Fibroblast of lung (primary cell): ENCODE measurements around the gene KCNK6. TPM values are rescaled to one million over a fixed set of nuclear protein-coding genes. Genes with fewer than 3 reads are reported as not detected.

Source experiments
- DNase-seq, 2 donors: peaks; one replicate each; pipeline versions ENCODE4 v3.0.0 to v3.0.0-alpha.2; 2010; ENCODE audit warnings: low read depth in 2 of 2
- H2AFZ ChIP-seq: 2 replicates; pipeline ENCODE4 v1.5.1; 2012; ENCODE audit warnings: low read length, control low read depth, inconsistent platforms
- H3K27ac ChIP-seq: 2 replicates; pipeline ENCODE4 v1.5.1; 2011; ENCODE audit warnings: low read length, control low read depth; ENCODE audit not compliant: insufficient read depth
- H3K27me3 ChIP-seq: 2 replicates; pipeline ENCODE4 v1.5.1; 2011; ENCODE audit warnings: mild to moderate bottlenecking, low read length; ENCODE audit not compliant: control insufficient read depth, insufficient read depth
- H3K36me3 ChIP-seq: 2 replicates; pipeline ENCODE4 v1.5.1; 2011; ENCODE audit warnings: low read length; ENCODE audit not compliant: control insufficient read depth, insufficient read depth
- H3K4me1 ChIP-seq: 2 replicates; pipeline ENCODE4 v1.5.1; 2011; ENCODE audit warnings: low read length; ENCODE audit not compliant: control insufficient read depth, insufficient read depth; ENCODE audit errors: extremely low read depth
- H3K4me2 ChIP-seq: 2 replicates; pipeline ENCODE4 v1.5.1; 2011; ENCODE audit warnings: low read length, control low read depth; ENCODE audit not compliant: insufficient read depth; ENCODE audit errors: extremely low read depth
- H3K4me3 ChIP-seq, 4 experiments: fragments of 200-600 bp in 1 of 4; sonication (generic) in 1 of 4; replicated peaks in 1 of 4; 2 replicates each; pipeline ENCODE4 v1.5.1; 2011 to 2016; ENCODE audit warnings: low read length in 4 of 4, low read depth in 3 of 4, mild to moderate bottlenecking in 3 of 4, control low read depth in 2 of 4, inconsistent platforms in 1 of 4, mixed read lengths in 1 of 4; ENCODE audit not compliant: insufficient read depth in 1 of 4; ENCODE audit errors: control extremely low read depth in 1 of 4
- H3K79me2 ChIP-seq: 2 replicates; pipeline ENCODE4 v1.5.1; 2012; ENCODE audit warnings: mild to moderate bottlenecking, low read length, inconsistent platforms; ENCODE audit not compliant: control insufficient read depth, insufficient read depth
- H3K9ac ChIP-seq: 2 replicates; pipeline ENCODE4 v1.5.1; 2011; ENCODE audit warnings: mild to moderate bottlenecking, low read length, control low read depth; ENCODE audit not compliant: insufficient read depth
- H3K9me3 ChIP-seq: 2 replicates; pipeline ENCODE4 v1.5.1; 2012; ENCODE audit warnings: low read depth, low read length; ENCODE audit not compliant: control insufficient read depth, insufficient read depth
- H4K20me1 ChIP-seq: 2 replicates; pipeline ENCODE4 v1.5.1; 2011; ENCODE audit warnings: low read length; ENCODE audit not compliant: control insufficient read depth, insufficient read depth; ENCODE audit errors: extremely low read depth
- CTCF ChIP-seq, 2 donors: IDR thresholded peaks in 1 of 2; conservative IDR thresholded peaks in 1 of 2; 1 replicate in 1 of 2; 2 replicates in 1 of 2; pipeline ENCODE4 v1.5.1; 2011 to 2012; ENCODE audit warnings: low read length in 2 of 2, control low read depth in 1 of 2, inconsistent platforms in 1 of 2, low read depth in 1 of 2, mild to moderate bottlenecking in 1 of 2
- EZH2 ChIP-seq: IDR thresholded peaks from 2 replicates; pipeline ENCODE4 v1.5.1; 2012; ENCODE audit warnings: low read length, control low read depth, mild to moderate bottlenecking; ENCODE audit errors: missing control alignments
- polyA plus RNA-seq, 2 donors: library from polyadenylated mRNA; depleted of rRNA in 1 of 2; stranded (reverse) in 1 of 2; unstranded in 1 of 2; fragments of >200 nt; gene quantifications; 2 replicates each; pipeline ENCODE4 v1.2.1, GENCODE V29; 2011 to 2012; ENCODE audit warnings: missing spikeins in 1 of 2
- total RNA-seq: library from RNA; depleted of rRNA; stranded (reverse); fragments of >200 nt; gene quantifications from 2 replicates; pipeline ENCODE4 v1.2.1, GENCODE V29; 2014

KCNK6 gene
- total and polyA plus RNA-seq, 2 donors (not counting 1 experiment from before 2014, with no cell fraction given), result 3.0 to 48.1 TPM

- Histone ChIP-seq H3K27me3 (no peaks in the 10 kb centered on the region), H3K9me3 (no peaks in the 10 kb centered on the region), H3K36me3 (peaks cover 18% of the 10 kb centered on the region), H3K79me2 (no peaks in the 10 kb centered on the region), H3K27ac (no peak within 1 kb of the TSS), H4K20me1 (no peaks in the 10 kb centered on the region), H3K4me3 (no peak within 1 kb of the TSS), H3K4me2 (no peak within 1 kb of the TSS), H2AFZ (no peak within 1 kb of the TSS), H3K4me1 (peaks cover 15% of the 10 kb centered on the region), H3K9ac (no peak within 1 kb of the TSS)
- TF ChIP-seq CTCF (conservative IDR thresholded peaks at IDR 0.05 in 1 of 2, IDR thresholded peaks at IDR 0.05 in 1 of 2; ENCODE audit: low read depth in 1 of 2, low read length in 2 of 2) (no peak), EZH2 (no peak)
- DNase-seq, result peak in 1 of 2 donors; percentile 44
Observed at GRCh38 chr19:38303517-38304351, 15.9 kb upstream of the KCNK6 start, which contains the start of gene C19orf33. Gene C19orf33, plus strand, starts transcription at chr19:38304251. Its CDS starts 11 bp downstream, at chr19:38304262.

DNA sequence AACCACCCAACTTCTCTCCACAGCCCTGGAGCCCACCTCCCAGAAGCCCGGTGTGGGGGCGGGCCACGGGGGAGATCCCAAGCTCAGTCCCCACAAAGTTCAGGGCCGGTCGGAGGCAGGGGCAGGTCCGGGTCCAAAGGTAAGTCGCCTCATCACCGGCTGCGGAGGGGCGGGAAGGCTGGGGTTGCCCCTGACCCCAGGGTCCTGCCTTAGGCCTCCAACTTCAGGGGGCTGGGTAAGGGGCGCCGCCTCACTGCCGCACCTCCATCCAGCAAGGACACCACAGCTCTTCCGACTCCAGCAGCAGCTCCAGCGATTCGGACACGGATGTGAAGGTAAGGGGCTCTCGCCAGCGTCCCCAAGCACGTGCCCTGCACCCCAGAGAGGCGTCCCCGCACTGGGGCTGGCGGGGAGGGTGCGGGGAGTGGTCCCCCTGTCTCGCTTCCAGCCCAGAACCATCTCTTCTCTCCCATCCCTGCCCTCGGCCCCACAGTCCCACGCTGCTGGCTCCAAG lies 15.2 kb upstream of the KCNK6 start:
- Histone ChIP-seq H3K4me1 (peaks cover 9% of the 10 kb centered on the region), H3K4me2 (no peak overlapping the region), H3K9me3 (no peaks in the 10 kb centered on the region), H3K79me2 (no peaks in the 10 kb centered on the region), H3K27ac (no peak overlapping the region), H3K4me3 (no peak overlapping the region), H4K20me1 (no peaks in the 10 kb centered on the region), H2AFZ (no peak overlapping the region), H3K36me3 (peaks cover 21% of the 10 kb centered on the region), H3K9ac (no peak overlapping the region), H3K27me3 (no peaks in the 10 kb centered on the region)
- no peak for DNase-seq
- TF ChIP-seq EZH2 (no peak), CTCF (conservative IDR thresholded peaks at IDR 0.05 in 1 of 2, IDR thresholded peaks at IDR 0.05 in 1 of 2; ENCODE audit: low read depth in 1 of 2, low read length in 2 of 2) (no peak)

DNA sequence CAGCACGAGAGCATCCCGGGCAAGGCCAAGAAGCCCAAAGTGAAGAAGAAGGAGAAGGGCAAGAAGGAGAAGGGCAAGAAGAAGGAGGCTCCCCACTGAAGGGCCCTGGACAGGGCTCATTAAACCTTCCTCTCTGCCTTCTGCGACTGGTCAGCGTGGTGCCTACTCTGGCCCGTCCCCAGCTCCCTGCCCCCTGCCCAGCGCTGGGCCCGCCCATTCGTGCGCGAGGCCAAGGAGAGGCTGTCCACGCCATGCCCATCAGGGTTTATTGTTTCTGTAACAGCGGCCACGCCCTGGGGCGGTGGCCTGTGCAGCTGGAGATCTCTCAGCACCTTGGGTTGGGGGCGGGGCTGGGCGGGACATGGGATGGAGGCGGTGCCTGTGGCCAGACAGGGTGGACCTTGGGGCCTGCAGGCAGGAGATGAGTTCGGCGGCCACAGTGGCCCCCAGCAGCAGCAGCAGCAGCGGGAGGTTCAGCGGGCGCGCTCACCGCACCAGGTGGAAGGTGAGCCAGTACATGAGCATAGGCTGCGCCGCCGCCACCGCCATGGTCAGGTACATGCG lies 14.7 kb upstream of the KCNK6 start:
- Histone ChIP-seq H3K9ac (no peak overlapping the region), H3K27ac (no peak overlapping the region), H2AFZ (no peak overlapping the region), H3K9me3 (no peaks in the 10 kb centered on the region), H3K4me3 (no peak overlapping the region), H3K27me3 (no peaks in the 10 kb centered on the region), H4K20me1 (no peaks in the 10 kb centered on the region), H3K79me2 (no peaks in the 10 kb centered on the region), H3K4me2 (no peak overlapping the region), H3K4me1 (peaks cover 8% of the 10 kb centered on the region), H3K36me3 (peaks cover 21% of the 10 kb centered on the region)
- peak in 1 of 2 donors; percentile 36 for DNase-seq
- TF ChIP-seq CTCF (conservative IDR thresholded peaks at IDR 0.05 in 1 of 2, IDR thresholded peaks at IDR 0.05 in 1 of 2; ENCODE audit: low read depth in 1 of 2, low read length in 2 of 2) (no peak), EZH2 (no peak)
